ENCODE data around the gene KLK6.

KLK6 gene

DNA sequence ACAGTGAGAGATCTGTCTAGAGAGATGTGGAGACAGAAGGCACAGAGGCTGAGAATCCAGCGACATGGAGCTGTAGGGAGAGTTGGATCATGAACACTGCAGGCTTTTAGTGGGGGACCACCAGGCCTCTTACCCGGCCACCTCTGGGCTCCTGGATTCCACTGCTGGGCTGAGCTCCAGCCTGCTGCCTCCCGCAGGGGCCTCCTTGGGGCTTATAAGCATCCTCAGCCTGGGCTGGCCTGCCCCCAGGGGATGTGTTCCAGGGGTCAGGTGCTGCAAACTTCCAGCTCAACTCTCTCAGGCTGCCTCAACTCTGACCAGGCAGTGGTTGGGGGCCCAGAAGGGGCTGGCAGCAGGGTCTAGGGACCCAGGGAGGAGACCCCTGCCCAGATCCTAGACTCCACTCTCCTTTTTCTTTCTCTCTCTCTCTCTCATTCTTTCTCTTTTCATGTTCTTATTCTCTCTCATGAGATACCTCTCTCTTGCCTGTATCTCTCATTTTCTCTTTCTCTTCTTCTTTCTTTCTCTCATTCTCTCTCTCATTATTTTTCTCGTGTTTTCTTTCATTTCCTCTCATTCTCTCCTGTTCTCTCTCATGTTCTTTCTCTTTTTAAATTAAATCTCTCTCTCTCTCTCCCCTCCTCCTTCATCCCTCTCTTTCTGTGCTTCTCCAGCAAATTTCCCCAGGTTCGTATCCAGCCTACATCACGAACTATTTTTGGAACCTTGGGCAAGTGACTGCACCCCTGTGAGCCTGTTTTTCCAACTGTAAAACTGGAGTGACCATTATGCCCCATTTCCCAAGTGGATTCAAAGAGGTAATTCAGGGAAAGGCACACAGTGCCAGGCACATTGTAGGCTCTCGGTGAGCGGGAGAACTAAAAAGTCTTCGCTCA lies 57.9 kb downstream of the KLK6 start, which contains the start of gene KLK4:
TSS of gene KLK4 (minus strand) at position 190 of the 896 bp plus-strand sequence. CDS start 657 bp downstream, outside the sequence.
- POLR2A ChIA-PET (ENCODE audit: low non-redundant PET), result interaction anchor here (0.6 kb wide), 2 partner anchors 43 to 957 kb away, joined by 3 read pairs; no protein-coding TSS in a partner anchor

DNA sequence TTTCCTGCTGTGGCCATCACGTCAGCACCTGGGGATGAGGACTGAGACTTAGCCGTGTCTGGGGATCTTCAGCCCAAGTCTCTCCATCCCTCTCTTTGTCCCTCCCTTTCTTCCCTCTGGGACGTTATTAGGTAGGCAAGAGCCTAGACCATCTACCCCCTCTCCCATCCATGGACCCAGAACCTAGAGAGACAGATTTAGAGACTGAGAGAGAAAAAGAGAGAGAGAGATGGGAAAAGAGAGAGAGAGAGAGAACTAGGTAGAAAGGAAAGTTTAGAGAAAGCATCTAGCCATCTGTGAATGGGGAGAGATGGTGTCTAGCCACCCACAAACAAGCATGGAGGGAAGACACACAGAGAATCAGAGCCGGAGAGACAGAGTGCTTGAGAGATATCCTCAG lies 58.7 kb downstream of the KLK6 start:
- CTCF ChIA-PET, result interaction anchor here (0.7 to 1.0 kb wide), 2 partner anchors 19 to 205 kb away, joined by 3 read pairs; no protein-coding TSS in a partner anchor
- H3K27ac ChIP-seq, result no peak overlapping the region
- TF ChIP-seq, protein P1, sequence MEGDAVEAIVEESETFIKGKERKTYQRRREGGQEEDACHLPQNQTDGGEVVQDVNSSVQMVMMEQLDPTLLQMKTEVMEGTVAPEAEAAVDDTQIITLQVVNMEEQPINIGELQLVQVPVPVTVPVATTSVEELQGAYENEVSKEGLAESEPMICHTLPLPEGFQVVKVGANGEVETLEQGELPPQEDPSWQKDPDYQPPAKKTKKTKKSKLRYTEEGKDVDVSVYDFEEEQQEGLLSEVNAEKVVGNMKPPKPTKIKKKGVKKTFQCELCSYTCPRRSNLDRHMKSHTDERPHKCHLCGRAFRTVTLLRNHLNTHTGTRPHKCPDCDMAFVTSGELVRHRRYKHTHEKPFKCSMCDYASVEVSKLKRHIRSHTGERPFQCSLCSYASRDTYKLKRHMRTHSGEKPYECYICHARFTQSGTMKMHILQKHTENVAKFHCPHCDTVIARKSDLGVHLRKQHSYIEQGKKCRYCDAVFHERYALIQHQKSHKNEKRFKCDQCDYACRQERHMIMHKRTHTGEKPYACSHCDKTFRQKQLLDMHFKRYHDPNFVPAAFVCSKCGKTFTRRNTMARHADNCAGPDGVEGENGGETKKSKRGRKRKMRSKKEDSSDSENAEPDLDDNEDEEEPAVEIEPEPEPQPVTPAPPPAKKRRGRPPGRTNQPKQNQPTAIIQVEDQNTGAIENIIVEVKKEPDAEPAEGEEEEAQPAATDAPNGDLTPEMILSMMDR (conservative IDR thresholded peaks at IDR 0.05; ENCODE audit: low read depth), result no peak
- no peak for DNase-seq (ENCODE audit: low spot score)
- POLR2A ChIA-PET (ENCODE audit: low non-redundant PET), result no interaction called here

More for the DNA sequence above, 57.9 kb downstream of the KLK6 start, which contains the start of gene KLK4:
- DNase-seq (ENCODE audit: low spot score), result no peak
- H3K27ac ChIP-seq, result no peak within 1 kb of the TSS
- CTCF ChIA-PET, result interaction anchor here (0.7 to 0.9 kb wide), 2 partner anchors 11 to 206 kb away, joined by 3 to 4 read pairs; no protein-coding TSS in a partner anchor
- TF ChIP-seq, protein P1 (conservative IDR thresholded peaks at IDR 0.05; ENCODE audit: low read depth), result no peak

DNA sequence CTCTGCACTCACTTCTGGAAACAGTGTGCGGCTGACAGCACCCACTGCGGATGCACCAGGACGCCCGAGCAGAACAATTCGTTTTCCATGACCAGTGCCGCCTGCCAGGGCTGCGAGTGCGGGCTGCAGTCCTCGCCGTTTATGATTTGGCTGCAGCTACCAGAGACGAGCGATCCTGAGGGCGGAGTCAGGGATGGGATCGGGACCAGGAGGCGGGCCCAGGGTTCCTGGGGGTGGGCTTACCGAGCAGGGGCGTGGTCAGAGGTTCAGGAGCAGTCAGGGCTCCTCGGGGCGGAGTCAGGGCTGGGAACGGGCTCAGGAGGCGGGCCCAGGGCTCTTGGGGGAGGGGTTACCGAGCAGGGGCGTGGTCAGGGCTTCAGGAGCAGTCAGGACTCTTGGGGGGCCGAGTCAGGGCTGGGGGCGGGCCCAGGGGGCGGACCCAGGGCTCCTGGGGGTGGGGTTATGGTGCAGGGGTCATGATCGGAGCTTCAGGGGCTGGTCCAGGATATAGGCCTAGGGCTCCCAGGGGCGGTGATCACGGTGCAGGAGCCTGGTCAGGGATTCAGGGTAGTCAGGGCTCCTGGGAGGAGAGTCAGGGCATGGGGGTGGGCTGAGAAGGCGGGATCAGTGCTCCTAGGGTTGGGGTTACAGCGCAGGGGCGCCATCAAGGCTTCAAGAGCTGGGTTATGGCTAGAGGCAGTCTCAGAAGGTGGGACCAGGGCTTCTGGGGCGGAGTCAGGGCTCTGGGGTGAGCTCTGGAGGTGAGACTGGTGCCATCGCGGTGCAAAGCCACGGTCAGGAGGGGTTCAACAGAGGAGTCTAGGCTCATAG lies 59.9 kb downstream of the KLK6 start:
- TF ChIP-seq, protein P1 (conservative IDR thresholded peaks at IDR 0.05; ENCODE audit: low read depth), result no peak
- peak; percentile 70 for DNase-seq (ENCODE audit: low spot score)
- CTCF ChIA-PET, result no interaction called here
- H3K27ac ChIP-seq, result no peak overlapping the region
- POLR2A ChIA-PET (ENCODE audit: low non-redundant PET), result no interaction called here

Measured in RWPE1 (cell line).